Stimulated activated CD8-positive, alpha-beta memory T cell treated with anti-CD3 and anti-CD28 coated beads, Interleukin-2, amount 100 ng/mL, for 48 hours (primary cell): ENCODE results near the gene ASPSCR1.

Source experiments
- DNase-seq, 2 donors: peaks; one replicate each; pipeline ENCODE4 v3.0.0-alpha.2; 2020; ENCODE audit warnings: low read depth in 2 of 2

Gene ASPSCR1

GRCh38 chr17:82039695-82040299 lies 62.4 kb downstream of the ASPSCR1 start:
- DNase-seq = no peak

- no peak for DNase-seq
Measured at GRCh38 chr17:82041144-82041814, 63.9 kb downstream of the ASPSCR1 start.

DNA sequence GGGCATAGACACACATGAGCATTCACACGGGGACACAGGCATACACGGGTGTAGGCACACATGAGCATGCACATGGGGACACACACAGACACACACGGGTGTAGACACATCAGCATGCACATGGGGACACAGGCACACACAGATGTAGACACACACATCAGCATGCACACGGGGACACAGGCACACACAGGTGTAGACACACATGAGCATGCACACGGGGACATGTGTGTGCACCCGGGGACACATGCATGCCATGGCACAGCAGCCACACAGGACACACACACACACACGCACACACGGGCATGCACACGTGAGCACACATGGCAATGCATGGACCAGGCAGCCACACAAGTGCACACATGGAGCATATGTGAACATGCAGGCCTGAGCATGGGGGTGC lies 65.2 kb downstream of the ASPSCR1 start:
- no peak for DNase-seq

- DNase-seq = no peak
Measured at GRCh38 chr17:82043507-82043906, 66.1 kb downstream of the ASPSCR1 start.

DNA sequence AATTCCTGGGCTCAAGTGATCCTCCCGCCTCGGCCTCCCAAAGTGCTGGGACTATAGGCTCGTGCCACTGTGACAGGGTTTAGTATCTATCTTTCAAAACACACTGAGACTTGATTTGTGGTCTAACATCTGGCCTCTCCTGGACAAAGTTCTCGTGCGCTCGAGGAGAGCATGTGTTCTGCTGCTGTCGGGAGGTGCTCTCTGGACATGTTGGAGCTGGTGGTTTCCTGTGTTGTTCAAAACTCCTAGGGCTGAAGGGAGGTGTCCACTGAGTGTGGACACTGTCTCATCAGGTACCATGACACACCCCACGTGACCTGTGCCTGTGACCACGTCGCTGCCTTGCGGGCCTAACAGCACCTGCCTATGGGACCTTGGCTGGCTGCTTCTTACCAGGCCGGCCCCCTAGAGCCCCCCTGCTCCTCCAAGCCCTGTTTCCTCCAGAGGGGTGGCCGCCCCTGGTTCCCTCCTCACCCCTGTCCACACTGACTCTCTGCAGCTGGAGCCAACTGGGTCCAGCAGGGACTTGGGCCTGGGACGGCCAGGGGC lies 68.6 kb downstream of the ASPSCR1 start:
- no peak for DNase-seq

DNA sequence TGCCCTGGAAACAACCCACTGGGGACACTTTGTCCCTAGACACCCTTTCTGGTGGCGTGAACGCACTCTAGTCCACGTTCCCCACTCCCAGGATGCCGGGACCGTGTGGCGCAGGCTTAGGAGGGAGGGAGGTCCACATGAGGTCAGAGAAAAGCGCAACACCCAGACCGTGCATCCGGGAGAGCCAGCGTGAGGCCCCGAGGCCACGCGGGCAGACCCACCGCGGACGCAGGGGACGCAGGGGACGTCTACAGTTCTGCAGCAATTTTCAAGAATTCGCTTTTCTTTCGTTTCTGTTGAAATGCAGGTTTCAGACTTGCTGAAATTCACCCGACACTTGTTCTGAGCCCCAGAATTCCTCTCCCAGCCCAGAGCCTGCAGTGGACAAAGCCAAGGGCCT lies 69.5 kb downstream of the ASPSCR1 start:
- no peak for DNase-seq

DNA sequence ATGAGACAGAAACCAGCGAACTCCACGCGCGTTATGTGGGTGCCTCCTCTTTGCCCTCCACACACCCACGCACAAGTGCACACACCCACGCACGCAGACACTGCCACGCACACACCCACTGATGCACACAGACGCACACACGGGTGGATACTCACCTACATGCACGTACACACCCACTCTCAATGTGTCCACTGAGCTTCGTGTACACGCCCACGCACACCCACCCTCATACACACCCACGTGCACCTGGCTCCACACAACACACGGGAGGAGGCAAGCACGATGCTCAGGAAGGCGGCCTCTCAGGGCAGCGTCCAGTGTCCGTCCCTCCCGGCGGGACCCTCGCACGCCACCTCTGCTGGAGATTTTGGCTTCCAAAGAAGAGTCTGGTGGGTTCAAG lies 70.0 kb downstream of the ASPSCR1 start:
- DNase-seq = no peak

DNA sequence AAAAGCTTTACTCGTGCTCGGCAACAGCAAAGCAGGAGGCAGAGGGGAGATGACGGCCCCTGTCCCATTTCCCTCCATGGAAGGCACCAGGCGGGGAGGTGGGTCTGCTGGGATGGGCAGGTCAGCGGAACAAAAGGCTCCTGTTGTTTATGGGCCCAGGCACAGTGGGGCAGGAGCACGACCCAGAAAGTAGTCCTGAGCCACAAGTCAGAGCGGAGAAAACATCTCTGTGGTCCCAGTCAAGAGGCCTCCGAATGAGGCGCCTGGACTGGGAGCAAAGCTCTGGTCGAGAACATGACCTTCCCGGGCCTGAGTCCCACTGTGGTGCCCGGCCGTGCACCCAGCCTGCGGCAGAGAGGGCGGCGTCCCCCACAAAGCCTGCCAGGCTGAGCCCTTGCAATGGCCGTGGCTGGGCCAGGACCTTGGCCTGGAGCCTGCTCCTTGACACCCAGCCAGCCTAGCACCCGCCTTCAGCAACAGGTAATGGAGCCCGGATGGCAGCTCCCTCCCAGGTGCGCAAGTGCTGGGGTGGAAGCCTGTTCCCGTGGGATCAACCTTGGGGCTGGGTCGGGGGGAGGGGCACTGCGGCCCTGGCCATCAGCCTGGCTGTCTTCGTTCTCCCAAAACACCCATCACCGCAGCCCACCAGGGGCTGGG lies 70.6 kb downstream of the ASPSCR1 start:
- DNase-seq = no peak

DNA sequence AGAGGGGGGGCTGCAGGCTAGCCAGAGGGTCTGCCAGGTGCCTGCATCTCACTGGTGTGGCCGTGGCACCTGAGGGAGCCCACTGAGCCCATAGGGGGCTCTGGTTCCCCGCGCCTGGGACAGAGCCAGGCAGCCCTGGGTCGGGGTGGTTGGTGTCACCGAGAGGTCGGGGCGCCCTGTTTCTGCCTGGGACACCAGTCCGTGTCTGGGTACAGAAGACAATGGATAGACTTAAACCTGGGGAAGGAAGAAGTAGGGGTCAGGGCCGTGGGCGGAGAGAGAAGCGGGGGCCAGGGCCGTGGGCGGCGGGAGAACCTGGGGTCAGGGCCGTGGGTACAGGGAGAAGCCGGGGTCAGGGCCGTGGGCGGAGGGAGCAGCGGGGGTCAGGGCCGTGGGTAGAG lies 71.1 kb downstream of the ASPSCR1 start:
- DNase-seq = no peak

DNA sequence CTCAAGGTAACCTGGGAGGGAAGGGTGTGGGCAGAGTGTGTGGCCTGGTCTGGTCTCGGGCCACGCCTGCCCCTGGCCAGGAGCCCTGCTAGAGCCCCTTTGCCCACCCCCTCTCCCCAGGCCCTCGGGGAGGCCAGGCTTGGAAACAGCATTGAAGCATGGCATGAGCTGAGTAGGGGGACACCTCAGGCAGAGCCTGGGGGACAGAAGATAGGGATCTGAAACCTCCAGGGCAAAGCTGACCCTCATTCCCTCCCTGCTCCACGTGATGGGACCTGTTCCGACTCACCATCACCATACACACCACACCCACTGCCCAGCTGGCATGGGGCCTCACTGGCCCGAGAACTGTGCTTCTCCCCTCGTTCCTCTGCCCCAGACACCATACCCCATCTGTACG lies 71.7 kb downstream of the ASPSCR1 start:
- DNase-seq = no peak

DNA sequence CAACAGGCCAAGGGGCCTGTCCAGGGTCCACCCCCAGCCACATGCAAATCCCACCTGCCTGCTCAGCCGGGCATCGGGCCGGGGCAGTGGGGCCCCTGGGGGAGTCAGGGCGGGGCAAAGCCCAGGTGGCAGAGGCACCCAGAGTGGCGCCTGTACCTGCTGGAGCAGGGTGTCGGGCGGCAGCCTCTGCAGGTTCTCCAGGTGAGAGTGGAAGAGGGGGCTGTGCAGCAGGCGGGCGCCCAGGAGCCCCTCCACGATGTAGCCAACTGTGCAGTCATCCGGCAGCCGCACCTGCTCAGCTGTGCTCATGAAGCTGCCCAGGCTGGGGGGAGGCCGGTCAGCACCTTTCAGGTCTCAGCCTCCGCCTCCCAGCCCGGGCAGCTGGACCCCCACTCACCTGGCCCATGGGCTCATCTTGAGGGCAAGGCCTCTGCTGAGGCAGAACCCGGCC lies 72.1 kb downstream of the ASPSCR1 start:
- DNase-seq = no peak

DNA sequence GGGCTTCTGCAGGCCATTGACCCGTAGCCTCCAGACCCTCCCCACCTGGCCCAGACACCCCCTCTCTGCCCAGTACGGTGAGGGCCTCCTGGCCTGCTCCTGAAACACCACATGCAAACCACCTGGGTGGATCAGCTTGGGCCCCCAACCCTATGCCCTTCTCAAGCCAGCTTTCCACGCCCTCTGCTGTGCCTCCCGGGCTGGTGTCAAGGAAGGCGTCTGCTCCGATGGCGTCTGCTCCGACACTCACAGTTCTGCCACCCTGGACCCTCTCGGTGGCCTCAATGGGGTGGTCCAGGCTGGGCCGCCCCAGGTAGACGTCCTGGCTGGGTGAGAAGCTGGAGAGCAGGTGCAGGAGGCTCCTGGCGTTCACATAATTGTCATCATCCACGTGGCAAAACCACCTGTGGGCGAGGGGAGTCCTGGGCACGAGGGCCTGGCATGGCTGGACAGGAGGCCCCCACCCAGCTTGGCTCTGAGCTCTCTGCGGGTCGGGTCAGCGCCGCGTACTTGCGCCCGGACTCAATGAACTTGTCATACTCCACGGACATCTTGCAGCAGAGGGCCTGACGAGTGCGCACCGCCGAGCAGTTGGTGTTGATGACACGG lies 72.8 kb downstream of the ASPSCR1 start:
- DNase-seq = no peak

- no peak for DNase-seq
Measured at GRCh38 chr17:82050761-82051641, 73.6 kb downstream of the ASPSCR1 start.

DNA sequence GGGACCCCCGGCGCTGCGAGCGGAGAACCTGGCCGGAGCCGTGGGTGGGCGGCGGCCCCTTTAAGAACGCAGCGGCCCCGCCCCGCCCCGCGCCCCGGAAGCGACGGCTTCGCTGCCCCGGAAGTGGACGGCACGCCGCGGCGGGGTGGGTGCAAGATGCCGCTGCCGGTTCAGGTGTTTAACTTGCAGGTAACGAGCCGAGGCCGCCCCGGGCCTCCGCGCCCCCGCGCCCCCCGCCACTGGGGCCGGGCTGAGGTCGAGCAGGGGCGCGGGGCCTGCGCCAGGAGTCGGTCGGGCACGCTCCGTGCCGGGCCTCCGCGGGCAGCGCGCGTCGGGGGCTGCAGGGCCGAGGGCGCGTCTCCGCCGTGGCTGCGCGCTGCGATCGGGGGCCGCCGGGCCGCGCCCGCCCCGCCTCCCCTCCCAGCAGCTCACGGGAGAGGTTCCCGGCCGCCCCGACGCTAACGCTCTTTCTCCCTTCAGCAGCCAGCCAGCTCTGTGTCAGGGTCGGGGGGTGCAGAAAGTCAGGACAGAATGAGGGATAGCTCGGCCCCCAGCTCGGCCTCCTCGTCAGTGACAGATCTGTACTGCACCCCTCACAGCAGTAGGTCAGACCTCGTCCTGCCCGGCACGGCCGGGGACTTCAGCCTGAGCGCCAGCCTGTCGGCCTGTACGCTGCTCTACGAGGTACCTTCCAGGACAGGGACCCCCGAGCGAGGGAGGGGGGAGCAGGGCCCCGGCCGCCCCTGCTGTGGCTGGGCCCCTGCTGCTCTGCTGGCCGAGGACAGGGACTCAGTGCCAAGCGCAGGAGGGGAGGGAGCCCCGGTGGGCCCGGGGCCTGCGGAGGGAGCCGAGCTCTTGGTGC lies 74.6 kb downstream of the ASPSCR1 start, which contains the start of the genes GPS1 and RFNG:
Gene GPS1, plus strand, starts transcription at position 123 of the 862 bp plus-strand sequence. Its CDS starts 34 bp downstream, at position 157.
Gene RFNG, minus strand, starts transcription at position 36 of the 862 bp plus-strand sequence. CDS start 45 bp downstream, outside the sequence.
- peak; percentile 80 to 88 for DNase-seq

DNA sequence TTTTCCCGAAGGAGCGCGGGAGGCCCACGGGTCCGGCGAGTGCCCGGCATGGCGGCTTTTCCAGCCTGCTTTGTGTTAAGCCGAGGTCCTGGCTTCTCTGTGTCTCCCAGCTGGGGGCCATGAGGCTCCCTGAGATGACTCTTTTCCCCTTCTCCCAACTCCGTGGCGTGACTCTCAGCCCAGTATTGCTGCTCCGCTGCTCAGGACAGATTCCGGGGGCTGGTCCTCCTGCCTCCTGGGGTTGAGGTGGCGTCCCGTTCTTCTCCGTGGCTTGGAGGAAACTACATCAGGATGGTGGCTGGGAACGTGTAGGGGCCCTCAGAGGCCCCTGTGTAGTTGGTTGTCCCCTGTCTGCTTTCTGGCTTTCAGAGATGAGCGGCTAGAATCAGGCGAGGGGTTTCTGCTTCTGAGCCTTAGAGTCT lies 75.2 kb downstream of the ASPSCR1 start:
- no peak for DNase-seq

DNA sequence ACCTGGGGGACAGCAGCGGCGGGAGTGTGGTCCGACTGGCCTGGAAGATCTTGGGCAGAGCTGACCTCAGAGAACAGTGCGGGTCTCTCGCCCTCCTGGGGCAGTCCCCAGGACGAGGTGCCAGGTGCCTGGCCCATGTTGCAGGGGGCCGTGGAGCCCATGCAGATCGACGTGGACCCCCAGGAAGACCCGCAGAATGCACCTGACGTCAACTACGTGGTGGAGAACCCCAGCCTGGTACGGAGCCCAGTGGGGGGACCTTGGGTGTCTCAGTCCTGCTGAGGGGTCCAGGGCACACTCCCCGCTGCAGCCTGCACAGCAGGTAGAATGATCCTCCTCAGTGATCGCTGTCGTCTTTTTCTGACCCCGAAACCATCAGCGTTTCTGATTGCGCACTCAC lies 75.7 kb downstream of the ASPSCR1 start:
- no peak for DNase-seq

GRCh38 chr17:82053556-82054263 lies 76.3 kb downstream of the ASPSCR1 start:
- DNase-seq = no peak

DNA sequence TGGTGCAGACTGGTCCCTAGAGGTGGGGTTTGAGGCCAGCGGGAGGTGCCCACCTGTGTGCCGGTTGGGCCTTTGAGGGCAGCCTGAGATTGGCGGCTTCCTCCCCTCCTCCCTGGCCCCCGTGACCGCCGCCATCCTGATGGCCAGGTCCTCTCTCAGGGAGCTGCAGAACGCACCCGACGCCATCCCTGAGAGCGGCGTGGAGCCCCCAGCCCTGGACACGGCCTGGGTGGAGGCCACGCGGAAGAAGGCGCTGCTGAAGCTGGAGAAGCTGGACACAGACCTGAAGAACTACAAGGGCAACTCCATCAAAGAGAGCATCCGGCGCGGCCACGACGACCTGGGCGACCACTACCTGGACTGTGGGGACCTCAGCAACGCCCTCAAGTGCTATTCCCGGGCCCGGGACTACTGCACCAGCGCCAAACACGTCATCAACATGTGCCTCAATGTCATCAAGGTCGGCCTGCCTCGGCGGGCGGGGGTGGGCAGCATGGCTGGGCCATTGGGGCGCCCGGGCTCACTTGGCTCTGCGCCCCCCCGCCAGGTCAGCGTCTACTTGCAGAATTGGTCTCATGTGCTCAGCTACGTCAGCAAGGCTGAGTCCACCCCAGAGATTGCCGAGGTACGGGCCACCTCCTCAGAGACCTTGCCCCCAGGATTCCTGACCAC lies 77.1 kb downstream of the ASPSCR1 start:
- no peak for DNase-seq
